Activated naive CD4-positive, alpha-beta T cell treated with Interleukin-2 at 50 U/mL for 16 hours (primary cell): ENCODE measurements around the gene SERPINE2.
A peak's percentile ranks its signal among the peaks of the same experiment; 100 is the strongest.

Experiments used
- DNase-seq: peaks from one replicate; pipeline ENCODE4 v3.0.0-alpha.2; 2020

Gene SERPINE2

GRCh38 chr2:223970343-223971128, 68.5 kb downstream of the SERPINE2 start:
- DNase-seq: peak; percentile 32

- DNase-seq: no peak
Observed at GRCh38 chr2:223969856-223970255, 69.2 kb downstream of the SERPINE2 start.

- DNase-seq: no peak
Observed at GRCh38 chr2:223969315-223969714, 69.8 kb downstream of the SERPINE2 start.

GRCh38 chr2:223967981-223968380, 71.1 kb downstream of the SERPINE2 start:
- DNase-seq: no peak

- no peak for DNase-seq
Observed at GRCh38 chr2:223959688-223960087, 79.4 kb downstream of the SERPINE2 start.

- peak; percentile 98 for DNase-seq
Observed at GRCh38 chr2:223957092-223957851, 81.8 kb downstream of the SERPINE2 start, which contains the start of gene MRPL44. Gene MRPL44, plus strand, starts transcription at chr2:223957463. Its CDS starts 10 bp downstream, at chr2:223957473.

GRCh38 chr2:223956300-223956699, 82.8 kb downstream of the SERPINE2 start:
- no peak for DNase-seq

GRCh38 chr2:223954401-223954800, 84.7 kb downstream of the SERPINE2 start:
- no peak for DNase-seq

- DNase-seq: no peak
Observed at GRCh38 chr2:223952280-223952968, 86.7 kb downstream of the SERPINE2 start.

GRCh38 chr2:223950448-223951347, 88.4 kb downstream of the SERPINE2 start:
- DNase-seq: no peak

- no peak for DNase-seq
Observed at GRCh38 chr2:223949241-223949840, 89.7 kb downstream of the SERPINE2 start.

GRCh38 chr2:223947711-223948205, 91.3 kb downstream of the SERPINE2 start:
- no peak for DNase-seq

GRCh38 chr2:223945755-223946154, 93.3 kb downstream of the SERPINE2 start:
- DNase-seq: no peak

- peak; percentile 84 for DNase-seq
Observed at GRCh38 chr2:223944703-223945531, 94.2 kb downstream of the SERPINE2 start, which contains the start of gene WDFY1. Gene WDFY1, minus strand, starts transcription at chr2:223945335. Its CDS starts 51 bp downstream, at chr2:223945284.

- peak; percentile 34 for DNase-seq
Observed at GRCh38 chr2:223944166-223944702, 94.9 kb downstream of the SERPINE2 start.

GRCh38 chr2:223943561-223944008, 95.5 kb downstream of the SERPINE2 start:
- DNase-seq: no peak

GRCh38 chr2:223943135-223943534, 96.0 kb downstream of the SERPINE2 start:
- DNase-seq: no peak

GRCh38 chr2:223941579-223942277, 97.4 kb downstream of the SERPINE2 start:
- peak; percentile 82 for DNase-seq

- DNase-seq: peak; percentile 24
Observed at GRCh38 chr2:223939438-223939837, 99.6 kb downstream of the SERPINE2 start.

GRCh38 chr2:223937535-223937934, 101.6 kb downstream of the SERPINE2 start:
- no peak for DNase-seq
